ENCODE measurements around the gene DYRK1B.
A peak's percentile ranks its signal among the peaks of the same experiment; 100 is the strongest.

Gene DYRK1B

GRCh38 chr19:39807846-39808364 is 26.1 kb downstream of the DYRK1B start:
- DNase-seq = no peak

- DNase-seq = no peak
Measured at GRCh38 chr19:39805104-39805503, 28.9 kb downstream of the DYRK1B start.

GRCh38 chr19:39802958-39803357 is 31.0 kb downstream of the DYRK1B start:
- no peak for DNase-seq

GRCh38 chr19:39797083-39797482 is 36.9 kb downstream of the DYRK1B start:
- DNase-seq = no peak

- DNase-seq = no peak
Measured at GRCh38 chr19:39796000-39796498, 37.9 kb downstream of the DYRK1B start.

GRCh38 chr19:39795001-39795400 is 39.0 kb downstream of the DYRK1B start:
- no peak for DNase-seq

- DNase-seq = peak; percentile 72
Measured at GRCh38 chr19:39792999-39793546, 40.9 kb downstream of the DYRK1B start.

- DNase-seq = no peak
Measured at GRCh38 chr19:39788244-39788643, 45.7 kb downstream of the DYRK1B start.

- DNase-seq = no peak
Measured at GRCh38 chr19:39780894-39781293, 53.1 kb downstream of the DYRK1B start.

GRCh38 chr19:39778763-39779162 is 55.2 kb downstream of the DYRK1B start, which contains the start of gene LEUTX:
Gene LEUTX (plus strand): TSS chr19:39778854. CDS start chr19:39778921, 67 bp downstream.
- no peak for DNase-seq
